Endodermal cell (in vitro differentiated cells): ENCODE measurements around the gene DCUN1D1. TPM values are rescaled to one million over a fixed set of nuclear protein-coding genes. Genes with fewer than 3 reads are reported as not detected.

ENCODE experiments used
- DNase-seq: peaks from one replicate; pipeline ENCODE4 v3.0.0-alpha.2; 2017
- H3K27ac ChIP-seq: 2 replicates; pipeline ENCODE4 v1.5.1; 2013; ENCODE audit warnings: mild to moderate bottlenecking, low read depth, low read length, moderate library complexity
- H3K27me3 ChIP-seq: 2 replicates; pipeline ENCODE4 v1.6.1; 2013; ENCODE audit warnings: mild to moderate bottlenecking, low read length, moderate library complexity; ENCODE audit not compliant: insufficient read depth, control insufficient read depth, poor library complexity, severe bottlenecking
- H3K36me3 ChIP-seq: 2 replicates; pipeline ENCODE4 v1.7.0; 2013; ENCODE audit warnings: mild to moderate bottlenecking, low read length, moderate library complexity; ENCODE audit not compliant: control insufficient read depth, insufficient read depth
- H3K4me1 ChIP-seq: one replicate; pipeline ENCODE4 v1.7.0; 2013; ENCODE audit warnings: low read length; ENCODE audit not compliant: control insufficient read depth, insufficient read depth
- H3K4me3 ChIP-seq: 2 replicates; pipeline ENCODE4 v1.5.1; 2013; ENCODE audit warnings: mild to moderate bottlenecking, low read length, moderate library complexity
- H3K9ac ChIP-seq: 2 replicates; pipeline ENCODE4 v1.6.1; 2013; ENCODE audit warnings: mild to moderate bottlenecking, low read length, moderate library complexity; ENCODE audit not compliant: poor library complexity, severe bottlenecking; ENCODE audit errors: extremely low read depth
- H3K9me3 ChIP-seq: 2 replicates; pipeline ENCODE4 v1.6.1; 2013; ENCODE audit warnings: mild to moderate bottlenecking, low read length, moderate library complexity; ENCODE audit not compliant: control insufficient read depth
- H3K27ac Mint-ChIP-seq: 2 replicates; pipeline ENCODE4 v1.8.0; 2020; ENCODE audit warnings: mixed read lengths
- H3K27me3 Mint-ChIP-seq: 2 replicates; pipeline ENCODE4 v1.8.0; 2021; ENCODE audit warnings: mild to moderate bottlenecking, mixed read lengths; ENCODE audit not compliant: insufficient read depth
- H3K36me3 Mint-ChIP-seq: 2 replicates; pipeline ENCODE4 v1.8.0; 2020; ENCODE audit warnings: low read depth, mixed read lengths
- H3K4me1 Mint-ChIP-seq: 2 replicates; pipeline ENCODE4 v1.8.0; 2020; ENCODE audit warnings: mixed read lengths
- H3K4me3 Mint-ChIP-seq: 2 replicates; pipeline ENCODE4 v1.8.0; 2020; ENCODE audit warnings: mild to moderate bottlenecking, moderate library complexity, mixed read lengths
- H3K9me3 Mint-ChIP-seq: 2 replicates; pipeline ENCODE4 v1.8.0; 2020; ENCODE audit warnings: mild to moderate bottlenecking, mixed read lengths
- WGBS, 2 experiments: methylation state at CpG; one replicate each; pipeline versions ENCODE4 v1.1.5 to v1.1.7; 2013; ENCODE audit warnings: missing lambda C conversion rate in 2 of 2, mixed read lengths in 1 of 2; ENCODE audit not compliant: insufficient coverage in 1 of 2, insufficient read length in 1 of 2; 5-methylcytosine and 5-hydroxymethylcytosine counted together
- total RNA-seq, 2 donors: library from RNA; stranded (reverse); fragmentation: NEBNext Ultra II Directional in 1 of 2; extraction: Animal tissue kit (Norgen Biotek cat#: 25700) in 1 of 2; gene quantifications; 2 replicates in 1 of 2; 3 replicates in 1 of 2; pipeline ENCODE4 v1.2.1, GENCODE V29; 2021
- TF ChIP-seq, protein P1 (sequence below): fragments of 200-600 bp; sonication (generic); conservative IDR thresholded peaks from 2 replicates; pipeline ENCODE4 v1.5.0; 2021; ENCODE audit warnings: antibody characterized with exemption, mild to moderate bottlenecking

DCUN1D1 gene
- total RNA-seq, 2 donors from 2014 or later, result 59.6 to 65.6 TPM

DNA sequence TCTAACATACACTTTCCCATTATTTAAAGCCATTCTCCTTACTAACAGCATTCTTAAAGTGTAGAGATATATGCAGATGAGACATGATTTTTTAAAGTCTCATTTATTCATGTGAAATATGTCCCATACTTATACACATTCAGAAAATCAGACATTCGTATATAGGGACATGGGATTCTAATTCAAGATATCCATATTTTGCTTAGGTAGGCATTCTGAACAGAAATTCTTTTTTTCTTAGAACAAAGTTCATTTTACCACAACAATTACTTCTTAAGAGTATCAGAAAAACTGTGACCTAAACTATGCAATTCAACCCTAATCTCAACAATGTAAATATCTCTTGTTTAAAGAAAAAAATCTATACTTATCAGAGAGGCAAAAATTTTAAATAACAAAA lies 16.2 kb downstream of the DCUN1D1 start:
- no peaks in the 10 kb centered on the region for H3K27me3 Mint-ChIP-seq
- H3K36me3 Mint-ChIP-seq, result peaks cover 31% of the 10 kb centered on the region
- Histone ChIP-seq H3K9me3 (no peaks in the 10 kb centered on the region), H3K36me3 (peaks cover 59% of the 10 kb centered on the region), H3K4me3 (no peak overlapping the region), H3K9ac (no peak overlapping the region), H3K27me3 (no peaks in the 10 kb centered on the region), H3K4me1 (no peaks in the 10 kb centered on the region), H3K27ac (no peak overlapping the region)
- peaks cover 13% of the 10 kb centered on the region for H3K4me1 Mint-ChIP-seq
- no peak overlapping the region for H3K4me3 Mint-ChIP-seq
- WGBS, 2 experiments, result 80 to 83% methylated on average over 1 of the region's 1 CpG
- no peak overlapping the region for H3K27ac Mint-ChIP-seq
- TF ChIP-seq, protein P1, sequence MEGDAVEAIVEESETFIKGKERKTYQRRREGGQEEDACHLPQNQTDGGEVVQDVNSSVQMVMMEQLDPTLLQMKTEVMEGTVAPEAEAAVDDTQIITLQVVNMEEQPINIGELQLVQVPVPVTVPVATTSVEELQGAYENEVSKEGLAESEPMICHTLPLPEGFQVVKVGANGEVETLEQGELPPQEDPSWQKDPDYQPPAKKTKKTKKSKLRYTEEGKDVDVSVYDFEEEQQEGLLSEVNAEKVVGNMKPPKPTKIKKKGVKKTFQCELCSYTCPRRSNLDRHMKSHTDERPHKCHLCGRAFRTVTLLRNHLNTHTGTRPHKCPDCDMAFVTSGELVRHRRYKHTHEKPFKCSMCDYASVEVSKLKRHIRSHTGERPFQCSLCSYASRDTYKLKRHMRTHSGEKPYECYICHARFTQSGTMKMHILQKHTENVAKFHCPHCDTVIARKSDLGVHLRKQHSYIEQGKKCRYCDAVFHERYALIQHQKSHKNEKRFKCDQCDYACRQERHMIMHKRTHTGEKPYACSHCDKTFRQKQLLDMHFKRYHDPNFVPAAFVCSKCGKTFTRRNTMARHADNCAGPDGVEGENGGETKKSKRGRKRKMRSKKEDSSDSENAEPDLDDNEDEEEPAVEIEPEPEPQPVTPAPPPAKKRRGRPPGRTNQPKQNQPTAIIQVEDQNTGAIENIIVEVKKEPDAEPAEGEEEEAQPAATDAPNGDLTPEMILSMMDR, result no peak
- no peaks in the 10 kb centered on the region for H3K9me3 Mint-ChIP-seq
- DNase-seq, result no peak

DNA sequence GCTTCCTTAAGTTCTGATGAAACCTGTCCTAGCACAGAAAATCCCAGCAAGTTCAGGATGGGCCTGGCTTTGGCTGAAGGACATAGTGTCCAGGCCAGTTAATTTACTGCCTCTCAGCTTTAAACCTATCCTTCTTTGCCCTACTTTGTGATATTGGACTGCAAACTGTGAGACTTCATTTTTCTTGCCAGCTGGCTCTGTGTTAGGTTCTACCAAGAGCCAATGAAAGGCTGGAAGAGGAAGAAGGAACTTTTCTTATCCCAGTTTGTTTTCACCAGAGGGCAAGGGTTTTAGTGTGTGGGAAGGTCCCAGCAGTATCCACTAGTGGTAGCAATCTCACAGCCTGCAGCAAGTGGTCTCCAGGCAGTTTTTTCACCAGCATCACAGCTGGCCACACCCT lies 18.2 kb downstream of the DCUN1D1 start:
- no peaks in the 10 kb centered on the region for H3K9me3 ChIP-seq
- no peaks in the 10 kb centered on the region for H3K4me1 ChIP-seq
- Mint-ChIP-seq H3K36me3 (peaks cover 42% of the 10 kb centered on the region), H3K27ac (no peak overlapping the region), H3K4me1 (peaks cover 13% of the 10 kb centered on the region), H3K9me3 (no peaks in the 10 kb centered on the region), H3K4me3 (no peak overlapping the region), H3K27me3 (no peaks in the 10 kb centered on the region)
- peaks cover 78% of the 10 kb centered on the region for H3K36me3 ChIP-seq
- TF ChIP-seq, protein P1, result no peak
- no peak overlapping the region for H3K9ac ChIP-seq
- no peaks in the 10 kb centered on the region for H3K27me3 ChIP-seq
- H3K4me3 ChIP-seq, result no peak overlapping the region
- DNase-seq, result no peak
- H3K27ac ChIP-seq, result no peak overlapping the region

DNA sequence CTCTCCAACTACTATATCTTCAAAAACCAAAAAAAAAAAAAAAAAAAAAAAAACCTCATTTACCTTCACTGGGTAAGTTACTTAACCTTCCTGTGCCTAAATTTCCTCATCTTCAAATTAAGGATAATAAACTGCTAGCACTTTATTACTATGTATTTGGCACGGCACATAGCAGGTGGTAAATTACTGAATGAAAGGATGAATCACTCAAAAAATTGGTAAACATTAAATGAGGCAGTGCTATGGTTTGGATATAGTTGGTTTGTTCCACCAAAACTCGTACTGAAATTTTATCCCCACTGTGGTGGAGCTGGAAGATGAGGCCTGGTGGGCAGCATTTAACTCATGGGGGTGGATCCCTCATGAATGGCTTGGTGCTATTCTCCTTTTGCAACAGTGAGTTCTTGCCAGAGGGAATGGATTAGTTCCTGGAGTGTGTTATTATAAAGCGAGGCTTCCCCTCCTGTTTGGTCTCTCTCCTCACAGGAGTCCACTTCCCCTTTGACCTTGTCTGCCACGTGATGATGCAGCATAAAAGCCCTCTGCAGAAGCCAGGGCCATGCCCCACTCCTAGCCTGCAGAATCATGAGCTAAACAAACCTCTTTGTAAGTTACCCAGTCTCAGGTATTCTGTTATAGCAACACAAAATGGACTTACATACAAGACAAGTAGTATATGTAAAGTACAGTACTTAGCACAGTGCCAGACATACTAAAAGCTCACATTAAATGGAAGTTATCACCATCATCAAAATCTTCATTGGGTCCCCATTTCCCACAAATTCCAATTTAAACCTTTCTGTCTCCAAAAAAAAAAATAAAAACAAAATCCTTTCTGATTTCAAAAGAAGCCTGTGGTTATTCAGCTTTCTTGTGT lies 20.6 kb downstream of the DCUN1D1 start:
- TF ChIP-seq, protein P1, result no peak
- H3K27ac ChIP-seq, result peak overlapping the region; percentile 41
- no peaks in the 10 kb centered on the region for H3K9me3 Mint-ChIP-seq
- no peaks in the 10 kb centered on the region for H3K9me3 ChIP-seq
- no peak overlapping the region for H3K4me3 Mint-ChIP-seq
- 48 to 62% methylated on average over 2 to 4 of the region's 4 CpGs for WGBS, 2 experiments
- H3K27ac Mint-ChIP-seq, result peak overlapping the region; percentile 12
- no peak overlapping the region for H3K9ac ChIP-seq
- H3K4me1 Mint-ChIP-seq, result peaks cover 9% of the 10 kb centered on the region
- no peaks in the 10 kb centered on the region for H3K27me3 ChIP-seq
- DNase-seq, result no peak
- peaks cover 86% of the 10 kb centered on the region for H3K36me3 ChIP-seq
- H3K27me3 Mint-ChIP-seq, result no peaks in the 10 kb centered on the region
- H3K4me1 ChIP-seq, result no peaks in the 10 kb centered on the region
- H3K36me3 Mint-ChIP-seq, result peaks cover 53% of the 10 kb centered on the region
- H3K4me3 ChIP-seq, result no peak overlapping the region
